ENCODE results near the gene HTR3E.

DNA sequence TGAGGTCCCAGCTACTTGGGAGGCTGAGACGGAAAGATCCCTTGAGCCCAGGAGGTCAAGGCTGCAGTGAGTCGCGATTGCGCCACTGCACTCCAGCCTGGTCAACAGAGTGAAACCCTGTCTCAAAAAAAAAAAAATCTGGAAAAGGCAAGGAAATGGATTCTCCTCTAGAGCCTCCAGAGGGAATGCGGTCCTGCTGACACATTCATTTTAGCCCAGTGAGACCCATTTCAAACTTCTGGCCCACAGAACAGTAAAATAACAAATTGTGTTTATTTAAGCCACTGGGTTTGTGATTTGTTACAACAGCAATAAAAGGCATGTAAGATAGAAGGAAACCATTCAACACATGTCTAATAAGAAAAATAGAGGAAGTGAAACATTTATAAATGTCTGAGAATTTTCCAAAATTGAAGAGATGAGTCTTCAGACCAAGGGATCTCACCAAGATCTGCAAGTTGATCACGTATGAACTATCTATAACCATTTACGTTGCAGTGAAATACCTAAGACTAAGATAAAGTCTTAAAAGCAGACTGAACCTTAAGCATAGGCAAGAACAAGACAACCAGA, at the start of gene HTR3E:
- TF ChIP-seq, protein P1, sequence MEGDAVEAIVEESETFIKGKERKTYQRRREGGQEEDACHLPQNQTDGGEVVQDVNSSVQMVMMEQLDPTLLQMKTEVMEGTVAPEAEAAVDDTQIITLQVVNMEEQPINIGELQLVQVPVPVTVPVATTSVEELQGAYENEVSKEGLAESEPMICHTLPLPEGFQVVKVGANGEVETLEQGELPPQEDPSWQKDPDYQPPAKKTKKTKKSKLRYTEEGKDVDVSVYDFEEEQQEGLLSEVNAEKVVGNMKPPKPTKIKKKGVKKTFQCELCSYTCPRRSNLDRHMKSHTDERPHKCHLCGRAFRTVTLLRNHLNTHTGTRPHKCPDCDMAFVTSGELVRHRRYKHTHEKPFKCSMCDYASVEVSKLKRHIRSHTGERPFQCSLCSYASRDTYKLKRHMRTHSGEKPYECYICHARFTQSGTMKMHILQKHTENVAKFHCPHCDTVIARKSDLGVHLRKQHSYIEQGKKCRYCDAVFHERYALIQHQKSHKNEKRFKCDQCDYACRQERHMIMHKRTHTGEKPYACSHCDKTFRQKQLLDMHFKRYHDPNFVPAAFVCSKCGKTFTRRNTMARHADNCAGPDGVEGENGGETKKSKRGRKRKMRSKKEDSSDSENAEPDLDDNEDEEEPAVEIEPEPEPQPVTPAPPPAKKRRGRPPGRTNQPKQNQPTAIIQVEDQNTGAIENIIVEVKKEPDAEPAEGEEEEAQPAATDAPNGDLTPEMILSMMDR (IDR thresholded peaks at IDR 0.05 in 8 of 11, conservative IDR thresholded peaks at IDR 0.05 in 3 of 11), result no peak
- TF ChIP-seq POLR2AphosphoS5 (IDR thresholded peaks at IDR 0.05) (no peak), POLR2A (IDR thresholded peaks at IDR 0.05) (no peak)

All from spleen (tissue), 7 donors.